Activated T-helper 2 cell treated with anti-CD3 and anti-CD28 coated beads, Interferon-gamma antibody, Interleukin-2, Interleukin-4, amounts not matched to agents 10 μg/mL and 5 μg/mL and 100 μg/mL, durations not matched to agents 14 hours and 24 hours and 36 hours (primary cell): ENCODE results near the gene TMEM45B. TPM values are rescaled to one million over a fixed set of nuclear protein-coding genes. Genes with fewer than 3 reads are reported as not detected.
"Not testable (repeated sequence)": the region's sequence is repeated elsewhere in the genome, so short reads cannot be mapped to it uniquely, and the experiment has no call there.

Experiments
- DNase-seq: peaks from one replicate; pipeline ENCODE4 v3.0.0; 2021; ENCODE audit warnings: low spot score
- H3K27ac Mint-ChIP-seq: one replicate; pipeline ENCODE4 v1.8.0; 2021; ENCODE audit warnings: mixed read lengths
- H3K27me3 Mint-ChIP-seq: one replicate; pipeline ENCODE4 v1.8.0; 2021; ENCODE audit warnings: low read depth, mixed read lengths
- H3K36me3 Mint-ChIP-seq: one replicate; pipeline ENCODE4 v1.8.0; 2021; ENCODE audit warnings: low read depth, mixed read lengths
- H3K4me1 Mint-ChIP-seq: one replicate; pipeline ENCODE4 v1.8.0; 2021; ENCODE audit warnings: low read depth, mixed read lengths
- H3K4me3 Mint-ChIP-seq: one replicate; pipeline ENCODE4 v1.8.0; 2021; ENCODE audit warnings: low read depth, mild to moderate bottlenecking, moderate library complexity, mixed read lengths
- H3K9me3 Mint-ChIP-seq: one replicate; pipeline ENCODE4 v1.8.0; 2021; ENCODE audit warnings: mixed read lengths
- intact Hi-C: fragments of 100-400 bp; cut with micrococcal nuclease; formaldehyde crosslinking; loops from one replicate; pipeline ENCODE4 v1.15.1; 2023
- total RNA-seq: library from RNA; stranded (reverse); gene quantifications from 2 replicates; pipeline ENCODE4 v1.2.3, GENCODE V29; 2022

TMEM45B gene
- total RNA-seq, 1 donor from 2014 or later = 0.27 TPM

GRCh38 chr11:129865701-129866100, 50.1 kb downstream of the TMEM45B start:
- Mint-ChIP-seq H3K27ac (no peak overlapping the region), H3K4me3 (no peak overlapping the region), H3K27me3 (no peaks in the 10 kb centered on the region), H3K9me3 (no peaks in the 10 kb centered on the region), H3K36me3 (peaks cover 90% of the 10 kb centered on the region), H3K4me1 (peaks cover 7% of the 10 kb centered on the region)
- intact Hi-C loops = no loop called here
- no peak for DNase-seq

- Mint-ChIP-seq H3K27ac (no peak overlapping the region), H3K27me3 (no peaks in the 10 kb centered on the region), H3K4me1 (peaks cover 5% of the 10 kb centered on the region), H3K36me3 (peaks cover 93% of the 10 kb centered on the region), H3K4me3 (no peak overlapping the region), H3K9me3 (no peaks in the 10 kb centered on the region)
- DNase-seq = no peak
- intact Hi-C loops = no loop called here
Measured at GRCh38 chr11:129866311-129866710, 50.7 kb downstream of the TMEM45B start.

GRCh38 chr11:129868626-129869025, 53.0 kb downstream of the TMEM45B start:
- H3K4me3 Mint-ChIP-seq, H3K27me3 Mint-ChIP-seq, H3K9me3 Mint-ChIP-seq, DNase-seq, H3K4me1 Mint-ChIP-seq, H3K27ac Mint-ChIP-seq, intact Hi-C loops: not testable (repeated sequence)
- peaks cover 92% of the 10 kb centered on the region for H3K36me3 Mint-ChIP-seq

GRCh38 chr11:129871914-129872313, 56.3 kb downstream of the TMEM45B start:
- DNase-seq = no peak
- intact Hi-C loops = no loop called here
- no peaks in the 10 kb centered on the region for H3K9me3 Mint-ChIP-seq
- H3K36me3 Mint-ChIP-seq = peaks cover 87% of the 10 kb centered on the region
- peaks cover under 1% of the 10 kb centered on the region for H3K4me1 Mint-ChIP-seq
- H3K27ac Mint-ChIP-seq = no peak overlapping the region
- no peak overlapping the region for H3K4me3 Mint-ChIP-seq
- no peaks in the 10 kb centered on the region for H3K27me3 Mint-ChIP-seq

- Mint-ChIP-seq H3K9me3 (no peaks in the 10 kb centered on the region), H3K4me1 (peaks cover 2% of the 10 kb centered on the region), H3K36me3 (peaks cover 88% of the 10 kb centered on the region), H3K27ac (no peak overlapping the region), H3K27me3 (no peaks in the 10 kb centered on the region), H3K4me3 (no peak overlapping the region)
- intact Hi-C loops = no loop called here
- DNase-seq = no peak
Measured at GRCh38 chr11:129880311-129880710, 64.7 kb downstream of the TMEM45B start.

GRCh38 chr11:129881570-129882170, 66.0 kb downstream of the TMEM45B start:
- H3K4me3 Mint-ChIP-seq = no peak overlapping the region
- H3K4me1 Mint-ChIP-seq = peaks cover 2% of the 10 kb centered on the region
- no peaks in the 10 kb centered on the region for H3K9me3 Mint-ChIP-seq
- H3K27me3 Mint-ChIP-seq = no peaks in the 10 kb centered on the region
- peak; percentile 13 for DNase-seq
- no peak overlapping the region for H3K27ac Mint-ChIP-seq
- intact Hi-C loops = no loop called here
- H3K36me3 Mint-ChIP-seq = peaks cover 88% of the 10 kb centered on the region

GRCh38 chr11:129884581-129884980, 68.9 kb downstream of the TMEM45B start:
- Mint-ChIP-seq H3K36me3 (peaks cover 86% of the 10 kb centered on the region), H3K9me3 (no peaks in the 10 kb centered on the region), H3K4me3 (no peak overlapping the region), H3K4me1 (peaks cover 11% of the 10 kb centered on the region), H3K27ac (no peak overlapping the region), H3K27me3 (no peaks in the 10 kb centered on the region)
- intact Hi-C loops = no loop called here
- DNase-seq = no peak

- H3K4me3 Mint-ChIP-seq = no peak overlapping the region
- H3K9me3 Mint-ChIP-seq = no peaks in the 10 kb centered on the region
- H3K36me3 Mint-ChIP-seq = peaks cover 88% of the 10 kb centered on the region
- H3K27ac Mint-ChIP-seq = no peak overlapping the region
- no peak for DNase-seq
- intact Hi-C loops = no loop called here
- peaks cover 9% of the 10 kb centered on the region for H3K4me1 Mint-ChIP-seq
- no peaks in the 10 kb centered on the region for H3K27me3 Mint-ChIP-seq
Measured at GRCh38 chr11:129885381-129885780, 69.7 kb downstream of the TMEM45B start.

- peak overlapping the region; percentile 76 for H3K27ac Mint-ChIP-seq
- peak; percentile 13 for DNase-seq
- no peaks in the 10 kb centered on the region for H3K9me3 Mint-ChIP-seq
- intact Hi-C loops = no loop called here
- no peaks in the 10 kb centered on the region for H3K27me3 Mint-ChIP-seq
- H3K36me3 Mint-ChIP-seq = peaks cover 89% of the 10 kb centered on the region
- peaks cover 17% of the 10 kb centered on the region for H3K4me1 Mint-ChIP-seq
- no peak overlapping the region for H3K4me3 Mint-ChIP-seq
Measured at GRCh38 chr11:129888451-129888850, 72.8 kb downstream of the TMEM45B start.

GRCh38 chr11:129894278-129895125, 78.9 kb downstream of the TMEM45B start:
- DNase-seq = no peak
- peak overlapping the region; percentile 82 for H3K27ac Mint-ChIP-seq
- no peaks in the 10 kb centered on the region for H3K9me3 Mint-ChIP-seq
- peaks cover 27% of the 10 kb centered on the region for H3K4me1 Mint-ChIP-seq
- H3K4me3 Mint-ChIP-seq = peak overlapping the region; percentile 90
- H3K27me3 Mint-ChIP-seq = no peaks in the 10 kb centered on the region
- peaks cover 44% of the 10 kb centered on the region for H3K36me3 Mint-ChIP-seq
- intact Hi-C loops = loop anchor here (1.0 kb wide), 4 partner anchors 108 to 1022 kb away; partner anchors contain the start of genes APLP2, PRDM10 and SNX19

GRCh38 chr11:129895126-129896041, 79.7 kb downstream of the TMEM45B start, which contains the start of gene NFRKB:
NFRKB (minus strand) TSS chr11:129895578; CDS start chr11:129892849, 2,729 bp downstream.
- intact Hi-C loops = loop anchor here (1.0 kb wide), 3 partner anchors 107 to 1021 kb away; partner anchors contain the start of genes APLP2, PRDM10 and SNX19
- DNase-seq = peak; percentile 81
- peak within 1 kb of the TSS; percentile 82 for H3K27ac Mint-ChIP-seq

GRCh38 chr11:129896062-129896461, 80.4 kb downstream of the TMEM45B start:
- H3K4me3 Mint-ChIP-seq = peak overlapping the region; percentile 90
- H3K9me3 Mint-ChIP-seq = no peaks in the 10 kb centered on the region
- intact Hi-C loops = no loop called here
- H3K27me3 Mint-ChIP-seq = no peaks in the 10 kb centered on the region
- H3K27ac Mint-ChIP-seq = peak overlapping the region; percentile 19
- peaks cover 33% of the 10 kb centered on the region for H3K36me3 Mint-ChIP-seq
- H3K4me1 Mint-ChIP-seq = peaks cover 26% of the 10 kb centered on the region
- DNase-seq = no peak

More at GRCh38 chr11:129895126-129896041, 79.7 kb downstream of the TMEM45B start, which contains the start of gene NFRKB:
- Mint-ChIP-seq H3K9me3 (no peaks in the 10 kb centered on the region), H3K36me3 (peaks cover 39% of the 10 kb centered on the region), H3K4me3 (peak within 1 kb of the TSS; percentile 90), H3K4me1 (peaks cover 26% of the 10 kb centered on the region), H3K27me3 (no peaks in the 10 kb centered on the region)
